ENCODE measurements around the gene CRBN. TPM values are rescaled to one million over a fixed set of nuclear protein-coding genes. Genes with fewer than 3 reads are reported as not detected.

Gene CRBN
- total and polyA plus RNA-seq, 9 of the 15 experiments (the other 6 are each of a cell fraction or from before 2014, with no cell fraction given), result 40.8 to 331 (median 57.4) TPM

GRCh38 chr3:3109407-3110298 is 69.8 kb downstream of the CRBN start (continued):
- TF ChIP-seq JUN (IDR thresholded peaks at IDR 0.05; ENCODE audit: borderline replicate concordance, low read depth, low read length) (no peak), JUN (CRISPR knock-in tag; IDR thresholded peaks at IDR 0.05; ENCODE audit: borderline replicate concordance) (no peak), CUX1 (CRISPR knock-in tag; IDR thresholded peaks at IDR 0.05) (no peak), ATF1 (CRISPR knock-in tag; IDR thresholded peaks at IDR 0.05) (no peak), ATF1 (tag; IDR thresholded peaks at IDR 0.05) (peak; percentile 29; the same call in 1 of the 2 replicates)

Measured in K562 (cell line).